ENCODE data around the gene SLC4A3. TPM values are rescaled to one million over a fixed set of nuclear protein-coding genes. Genes with fewer than 3 reads are reported as not detected.

The SLC4A3 gene
- total RNA-seq, 1 donor from 2014 or later, result 0.88 TPM

- Mint-ChIP-seq H3K27me3 (ENCODE audit: insufficient read depth, low read depth) (peaks cover 3% of the 10 kb centered on the region), H3K4me3 (no peak overlapping the region), H3K36me3 (peaks cover 5% of the 10 kb centered on the region), H3K4me1 (peaks cover 2% of the 10 kb centered on the region), H3K27ac (no peak overlapping the region), H3K9me3 (no peaks in the 10 kb centered on the region)
- no peaks in the 10 kb centered on the region for H3K27me3 ChIP-seq
- no peaks in the 10 kb centered on the region for H3K9me3 ChIP-seq (ENCODE audit: low read depth)
- no peaks in the 10 kb centered on the region for H4K20me1 ChIP-seq (ENCODE audit: low read depth)
- H3K4me3 ChIP-seq, result no peak overlapping the region
- no peaks in the 10 kb centered on the region for H3K36me3 ChIP-seq
- H3F3A ChIP-seq (ENCODE audit: low read depth), result no peaks in the 10 kb centered on the region
- no peak overlapping the region for H3K4me2 ChIP-seq
- H2AFZ ChIP-seq (replicated peaks), result no peak overlapping the region
- no peak for DNase-seq (ENCODE audit: low spot score)
- H3K4me1 ChIP-seq, result no peaks in the 10 kb centered on the region
- H3K27ac ChIP-seq, result no peak overlapping the region
- TF ChIP-seq EZH2 (IDR thresholded peaks at IDR 0.05), result no peak
- no peak for TF ChIP-seq EZH2phosphoT487 (IDR thresholded peaks at IDR 0.05)
- no peak for TF ChIP-seq CTCF (IDR thresholded peaks at IDR 0.05)
- no peak overlapping the region for H3K9ac ChIP-seq
- no peaks in the 10 kb centered on the region for H3K79me2 ChIP-seq (ENCODE audit: low read depth)
These were observed 7.7 kb downstream of the SLC4A3 start for GRCh38 chr2:219634951-219635751.

GRCh38 chr2:219636144-219636915 is 8.9 kb downstream of the SLC4A3 start:
- Mint-ChIP-seq H3K9me3 (no peaks in the 10 kb centered on the region), H3K36me3 (peaks cover 5% of the 10 kb centered on the region), H3K27me3 (ENCODE audit: insufficient read depth, low read depth) (peaks cover 3% of the 10 kb centered on the region), H3K27ac (no peak overlapping the region), H3K4me1 (peaks cover 3% of the 10 kb centered on the region), H3K4me3 (no peak overlapping the region)
- Histone ChIP-seq H2AFZ (replicated peaks) (no peak overlapping the region), H3K4me1 (no peaks in the 10 kb centered on the region), H3K4me2 (no peak overlapping the region), H3K27ac (no peak overlapping the region), H3K4me3 (no peak overlapping the region), H3K9me3 (ENCODE audit: low read depth) (no peaks in the 10 kb centered on the region), H3K79me2 (ENCODE audit: low read depth) (no peaks in the 10 kb centered on the region), H3K9ac (no peak overlapping the region), H3K36me3 (no peaks in the 10 kb centered on the region), H3K27me3 (no peaks in the 10 kb centered on the region), H4K20me1 (ENCODE audit: low read depth) (no peaks in the 10 kb centered on the region), H3F3A (ENCODE audit: low read depth) (no peaks in the 10 kb centered on the region)
- TF ChIP-seq EZH2 (IDR thresholded peaks at IDR 0.05) (no peak), CTCF (IDR thresholded peaks at IDR 0.05) (no peak), EZH2phosphoT487 (IDR thresholded peaks at IDR 0.05) (no peak)
- no peak for DNase-seq (ENCODE audit: low spot score)

GRCh38 chr2:219636941-219637841 is 9.8 kb downstream of the SLC4A3 start:
- DNase-seq (ENCODE audit: low spot score), result no peak
- Histone ChIP-seq H3K27me3 (no peaks in the 10 kb centered on the region), H3K4me2 (no peak overlapping the region), H3K4me3 (no peak overlapping the region), H3K79me2 (ENCODE audit: low read depth) (no peaks in the 10 kb centered on the region), H2AFZ (replicated peaks) (no peak overlapping the region), H4K20me1 (ENCODE audit: low read depth) (no peaks in the 10 kb centered on the region), H3K9me3 (ENCODE audit: low read depth) (no peaks in the 10 kb centered on the region), H3K27ac (no peak overlapping the region), H3F3A (ENCODE audit: low read depth) (no peaks in the 10 kb centered on the region), H3K36me3 (no peaks in the 10 kb centered on the region), H3K9ac (no peak overlapping the region), H3K4me1 (no peaks in the 10 kb centered on the region)
- Mint-ChIP-seq H3K9me3 (no peaks in the 10 kb centered on the region), H3K27me3 (ENCODE audit: insufficient read depth, low read depth) (peaks cover 8% of the 10 kb centered on the region), H3K4me3 (no peak overlapping the region), H3K4me1 (peaks cover 10% of the 10 kb centered on the region), H3K36me3 (peaks cover 5% of the 10 kb centered on the region), H3K27ac (no peak overlapping the region)
- TF ChIP-seq EZH2 (IDR thresholded peaks at IDR 0.05) (no peak), EZH2phosphoT487 (IDR thresholded peaks at IDR 0.05) (no peak), CTCF (IDR thresholded peaks at IDR 0.05) (no peak)

All from neural progenitor cell (in vitro differentiated cells).